HepG2 (cell line): ENCODE measurements around the gene MSRB3. TPM values are rescaled to one million over a fixed set of nuclear protein-coding genes. Genes with fewer than 3 reads are reported as not detected.

Experiments
- ATAC-seq: fragments of 200-7000 bp; cut with Tn5 transposase; 3 replicates; pipeline ENCODE4 v1.9.1; 2020; ENCODE audit warnings: mild to moderate bottlenecking, moderate library complexity
- BruUV-seq: library from RNA; stranded (reverse); fragments of 400-500 nt; replicated peaks from 2 replicates; lab custom pipeline; 2021; lab: Mats Ljungman, UMichigan
- CTCF ChIA-PET: fragments of 300-600 bp; formaldehyde crosslinking; extraction: SDS; loops from one replicate; lab custom pipeline; 2021; ENCODE audit warnings: low total read pairs, inconsistent platforms, low intra/inter-chr PET ratio; lab: Yijun Ruan, JAX
- POLR2A ChIA-PET: fragments of 350-600 bp; sonication (Branson Sonifier 250); formaldehyde crosslinking; loops from one replicate; lab custom pipeline; 2020; ENCODE audit warnings: antibody characterized with exemption, inconsistent platforms; lab: Yijun Ruan, JAX
- DNase-seq: peaks from one replicate; pipeline ENCODE4 v3.0.0-alpha.2; 2015; ENCODE audit warnings: low spot score
- FAIRE-seq: peaks from 3 replicates; lab custom pipeline; 2011; peaks lifted over from hg19 to GRCh38; lab: Jason Lieb, UNC
- H2AFZ ChIP-seq: one replicate; pipeline ENCODE4 v1.6.1; 2011; ENCODE audit warnings: low read length, inconsistent platforms
- H3K27ac ChIP-seq: fragments of 300-600 bp; 3 replicates; pipeline ENCODE4 v1.8.0; 2011; ENCODE audit warnings: mixed run types, mild to moderate bottlenecking, mixed read lengths, low read length, inconsistent platforms; ENCODE audit not compliant: insufficient read depth; ENCODE audit errors: extremely low read length
- H3K27me3 ChIP-seq, 2 experiments: fragments of 200-600 bp in 1 of 2; 2 replicates in 1 of 2; 3 replicates in 1 of 2; pipeline versions ENCODE4 v1.6.0 to v1.8.0; 2011; ENCODE audit warnings: low read length in 2 of 2, mild to moderate bottlenecking in 2 of 2, moderate library complexity in 2 of 2, inconsistent platforms in 1 of 2; ENCODE audit not compliant: insufficient read depth in 2 of 2, control insufficient read depth in 1 of 2
- H3K36me3 ChIP-seq, 2 experiments: fragments of 200-600 bp in 1 of 2; replicated peaks in 1 of 2; 2 replicates in 1 of 2; 3 replicates in 1 of 2; pipeline versions ENCODE4 v1.5.1 to v1.8.0; 2011; ENCODE audit warnings: low read length in 2 of 2, inconsistent platforms in 1 of 2; ENCODE audit not compliant: insufficient read depth in 2 of 2, control insufficient read depth in 1 of 2
- H3K4me1 ChIP-seq: 2 replicates; pipeline ENCODE4 v1.5.1; 2012; ENCODE audit warnings: low read length, inconsistent platforms; ENCODE audit not compliant: insufficient read depth
- H3K4me2 ChIP-seq: 2 replicates; pipeline ENCODE4 v1.6.0; 2011; ENCODE audit warnings: low read depth, low read length, inconsistent platforms
- H3K4me3 ChIP-seq, 3 experiments: fragments of 200-600 bp in 1 of 3; sonication (generic), shearing (Covaris generic) in 1 of 3; replicated peaks in 1 of 3; 2 replicates each; pipeline ENCODE4 v1.5.1; 2011 to 2016; ENCODE audit warnings: low read length in 3 of 3, inconsistent platforms in 2 of 3, low read depth in 2 of 3, mild to moderate bottlenecking in 2 of 3, control low read depth in 1 of 3, mixed read lengths in 1 of 3; ENCODE audit not compliant: insufficient read depth in 1 of 3
- H3K79me2 ChIP-seq: one replicate; pipeline ENCODE4 v1.6.1; 2011; ENCODE audit warnings: low read length, inconsistent platforms; ENCODE audit not compliant: insufficient read depth
- H3K9ac ChIP-seq: 2 replicates; pipeline ENCODE4 v1.6.0; 2011; ENCODE audit warnings: mild to moderate bottlenecking, low read depth, low read length, inconsistent platforms; ENCODE audit not compliant: insufficient read depth
- H3K9me3 ChIP-seq: 2 replicates; pipeline ENCODE4 v1.5.1; 2012; ENCODE audit warnings: mild to moderate bottlenecking, low read length
- H4K20me1 ChIP-seq: 2 replicates; pipeline ENCODE4 v1.6.0; 2011; ENCODE audit warnings: inconsistent platforms, mild to moderate bottlenecking, low read length, moderate library complexity; ENCODE audit not compliant: insufficient read depth
- MAF1 ChIP-seq: sonication (generic); formaldehyde crosslinking; IDR thresholded peaks from 2 replicates; pipeline ENCODE4 v1.5.0; 2020; ENCODE audit warnings: missing genetic modification reagents, borderline replicate concordance
- MAFF ChIP-seq: IDR thresholded peaks from 2 replicates; pipeline ENCODE4 v1.6.1; 2011; ENCODE audit warnings: low read depth, low read length, improper control_type of control experiment
- MAFK ChIP-seq, 2 experiments: IDR thresholded peaks in 1 of 2; conservative IDR thresholded peaks in 1 of 2; 2 replicates each; pipeline ENCODE4 v1.6.1; 2011; ENCODE audit warnings: improper control_type of control experiment in 2 of 2, low read length in 2 of 2
- ZFP82 ChIP-seq: sonication (generic); formaldehyde crosslinking; IDR thresholded peaks from 2 replicates; pipeline ENCODE4 v1.5.1; 2020; ENCODE audit warnings: mild to moderate bottlenecking, missing genetic modification reagents, borderline replicate concordance
- ZNF234 ChIP-seq: sonication (generic); formaldehyde crosslinking; conservative IDR thresholded peaks from 2 replicates; pipeline ENCODE4 v1.5.1; 2020; ENCODE audit warnings: mild to moderate bottlenecking, missing genetic modification reagents
- ZNF589 ChIP-seq: sonication (generic); formaldehyde crosslinking; conservative IDR thresholded peaks from 2 replicates; pipeline ENCODE4 v1.8.0; 2022; ENCODE audit warnings: mild to moderate bottlenecking, moderate library complexity, missing genetic modification reagents
- WGBS: methylation state at CpG from one replicate; pipeline ENCODE4 v1.1.6; 2017; ENCODE audit warnings: low lambda C conversion rate; 5-methylcytosine and 5-hydroxymethylcytosine counted together
- in situ Hi-C: cut with HindIII; loops from 2 replicates; pipeline ENCODE4 v1.10.0; 2017; ENCODE audit warnings: low pct_unique_long_range_greater_than_20kb; ENCODE audit not compliant: extremely low pct_ligation_motif_present
- intact Hi-C: fragments of 100-400 bp; cut with micrococcal nuclease; formaldehyde crosslinking; loops from one replicate; pipeline ENCODE4 v1.10.0; 2022; ENCODE audit not compliant: unreplicated experiment
- polyA plus RNA-seq, 8 experiments: library from polyadenylated mRNA; depleted of rRNA in 3 of 8; stranded (reverse) in 7 of 8; unstranded in 1 of 8; fragments of >200 nt; fragmentation: Illumina TruSeq in 4 of 8; extraction: Trizol in 4 of 8; gene quantifications; 2 replicates each; pipeline versions ENCODE4 v1.2.1 to v1.2.3, GENCODE V29; 2011 to 2016; ENCODE audit warnings: low read depth in 4 of 8, missing spikeins in 1 of 8, mixed read lengths in 1 of 8; ENCODE audit not compliant: insufficient read depth in 1 of 8
- total RNA-seq, 5 experiments: library from RNA; depleted of rRNA; stranded (reverse); fragments of >200 nt; fragmentation: Illumina TruSeq; extraction: Trizol; gene quantifications; 2 replicates each; pipeline ENCODE4 v1.2.3, GENCODE V29; 2016; ENCODE audit warnings: low read depth in 1 of 5
- TF ChIP-seq, protein P1 (sequence below): sonication (generic); formaldehyde crosslinking; conservative IDR thresholded peaks from 2 replicates; pipeline ENCODE4 v1.8.0; 2022; ENCODE audit warnings: missing genetic modification reagents
- TF ChIP-seq, protein P2 (sequence below): sonication (generic); formaldehyde crosslinking; IDR thresholded peaks from 2 replicates; pipeline ENCODE4 v1.4.0; 2020; ENCODE audit warnings: mild to moderate bottlenecking, missing genetic modification reagents, borderline replicate concordance

Gene MSRB3
- total and polyA plus RNA-seq, 2 of the 13 experiments (the other 11 are each of a cell fraction or from before 2014, with no cell fraction given) = 1.5 to 1.9 TPM

DNA sequence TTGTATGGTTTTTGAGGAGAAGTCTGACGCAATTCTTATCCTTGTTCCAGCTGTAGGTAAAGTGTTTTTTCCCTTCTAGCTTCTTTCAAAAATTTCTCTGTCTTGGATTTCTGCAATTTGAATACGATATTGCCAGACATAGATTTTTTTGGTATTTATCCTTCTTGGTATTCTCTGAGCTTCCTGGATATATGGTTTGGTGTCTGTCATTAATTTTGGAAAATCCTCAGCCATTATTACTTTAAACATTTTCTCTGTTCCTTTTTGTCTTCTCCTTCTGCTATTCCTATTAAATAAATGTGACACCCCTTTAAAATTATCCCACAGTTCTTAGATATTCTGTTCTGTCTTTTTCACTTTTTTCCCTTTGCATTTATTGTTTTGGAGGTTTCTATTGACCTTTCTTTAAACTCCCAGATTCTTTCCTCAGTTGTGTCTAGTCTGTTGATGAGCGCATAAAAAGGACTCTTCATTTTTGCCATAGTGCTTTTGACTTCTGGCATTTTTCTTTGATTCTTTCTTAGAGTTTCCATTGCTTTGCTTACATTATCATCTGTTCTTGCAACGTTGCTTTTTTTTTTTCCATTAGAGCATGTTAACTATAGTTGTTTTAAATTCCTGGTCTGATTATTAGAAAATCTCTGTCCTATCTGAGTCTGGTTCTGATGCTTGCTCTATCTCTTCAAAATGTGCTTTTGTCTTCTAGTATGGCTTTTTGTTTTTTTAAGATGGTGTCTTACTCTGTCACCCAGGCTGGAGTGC is 129.1 kb downstream of the MSRB3 start:
- no peak for DNase-seq
- Histone ChIP-seq H3K9me3 (no peaks in the 10 kb centered on the region), H3K9ac (no peak overlapping the region), H3K4me2 (no peak overlapping the region), H4K20me1 (no peaks in the 10 kb centered on the region), H3K27me3 (no peaks in the 10 kb centered on the region), H3K36me3 (no peaks in the 10 kb centered on the region), H3K79me2 (no peaks in the 10 kb centered on the region)
- intact Hi-C loops = no loop called here
- CTCF ChIA-PET = no interaction called here
- TF ChIP-seq, protein P1, sequence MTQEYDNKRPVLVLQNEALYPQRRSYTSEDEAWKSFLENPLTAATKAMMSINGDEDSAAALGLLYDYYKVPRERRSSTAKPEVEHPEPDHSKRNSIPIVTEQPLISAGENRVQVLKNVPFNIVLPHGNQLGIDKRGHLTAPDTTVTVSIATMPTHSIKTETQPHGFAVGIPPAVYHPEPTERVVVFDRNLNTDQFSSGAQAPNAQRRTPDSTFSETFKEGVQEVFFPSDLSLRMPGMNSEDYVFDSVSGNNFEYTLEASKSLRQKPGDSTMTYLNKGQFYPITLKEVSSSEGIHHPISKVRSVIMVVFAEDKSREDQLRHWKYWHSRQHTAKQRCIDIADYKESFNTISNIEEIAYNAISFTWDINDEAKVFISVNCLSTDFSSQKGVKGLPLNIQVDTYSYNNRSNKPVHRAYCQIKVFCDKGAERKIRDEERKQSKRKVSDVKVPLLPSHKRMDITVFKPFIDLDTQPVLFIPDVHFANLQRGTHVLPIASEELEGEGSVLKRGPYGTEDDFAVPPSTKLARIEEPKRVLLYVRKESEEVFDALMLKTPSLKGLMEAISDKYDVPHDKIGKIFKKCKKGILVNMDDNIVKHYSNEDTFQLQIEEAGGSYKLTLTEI (CRISPR knock-in tag) = no peak
- TF ChIP-seq ZFP82 (CRISPR knock-in tag) (no peak), ZNF234 (CRISPR knock-in tag) (no peak), MAF1 (CRISPR knock-in tag) (no peak), ZNF589 (CRISPR knock-in tag) (no peak), MAFF (peak; percentile 54), MAFK (conservative IDR thresholded peaks at IDR 0.05 in 1 of 2, IDR thresholded peaks at IDR 0.05 in 1 of 2; ENCODE audit: low read length in 2 of 2) (peak in 1 of 2 experiments; percentile 51; a peak in 1 of 4 replicates)
- TF ChIP-seq, protein P2, sequence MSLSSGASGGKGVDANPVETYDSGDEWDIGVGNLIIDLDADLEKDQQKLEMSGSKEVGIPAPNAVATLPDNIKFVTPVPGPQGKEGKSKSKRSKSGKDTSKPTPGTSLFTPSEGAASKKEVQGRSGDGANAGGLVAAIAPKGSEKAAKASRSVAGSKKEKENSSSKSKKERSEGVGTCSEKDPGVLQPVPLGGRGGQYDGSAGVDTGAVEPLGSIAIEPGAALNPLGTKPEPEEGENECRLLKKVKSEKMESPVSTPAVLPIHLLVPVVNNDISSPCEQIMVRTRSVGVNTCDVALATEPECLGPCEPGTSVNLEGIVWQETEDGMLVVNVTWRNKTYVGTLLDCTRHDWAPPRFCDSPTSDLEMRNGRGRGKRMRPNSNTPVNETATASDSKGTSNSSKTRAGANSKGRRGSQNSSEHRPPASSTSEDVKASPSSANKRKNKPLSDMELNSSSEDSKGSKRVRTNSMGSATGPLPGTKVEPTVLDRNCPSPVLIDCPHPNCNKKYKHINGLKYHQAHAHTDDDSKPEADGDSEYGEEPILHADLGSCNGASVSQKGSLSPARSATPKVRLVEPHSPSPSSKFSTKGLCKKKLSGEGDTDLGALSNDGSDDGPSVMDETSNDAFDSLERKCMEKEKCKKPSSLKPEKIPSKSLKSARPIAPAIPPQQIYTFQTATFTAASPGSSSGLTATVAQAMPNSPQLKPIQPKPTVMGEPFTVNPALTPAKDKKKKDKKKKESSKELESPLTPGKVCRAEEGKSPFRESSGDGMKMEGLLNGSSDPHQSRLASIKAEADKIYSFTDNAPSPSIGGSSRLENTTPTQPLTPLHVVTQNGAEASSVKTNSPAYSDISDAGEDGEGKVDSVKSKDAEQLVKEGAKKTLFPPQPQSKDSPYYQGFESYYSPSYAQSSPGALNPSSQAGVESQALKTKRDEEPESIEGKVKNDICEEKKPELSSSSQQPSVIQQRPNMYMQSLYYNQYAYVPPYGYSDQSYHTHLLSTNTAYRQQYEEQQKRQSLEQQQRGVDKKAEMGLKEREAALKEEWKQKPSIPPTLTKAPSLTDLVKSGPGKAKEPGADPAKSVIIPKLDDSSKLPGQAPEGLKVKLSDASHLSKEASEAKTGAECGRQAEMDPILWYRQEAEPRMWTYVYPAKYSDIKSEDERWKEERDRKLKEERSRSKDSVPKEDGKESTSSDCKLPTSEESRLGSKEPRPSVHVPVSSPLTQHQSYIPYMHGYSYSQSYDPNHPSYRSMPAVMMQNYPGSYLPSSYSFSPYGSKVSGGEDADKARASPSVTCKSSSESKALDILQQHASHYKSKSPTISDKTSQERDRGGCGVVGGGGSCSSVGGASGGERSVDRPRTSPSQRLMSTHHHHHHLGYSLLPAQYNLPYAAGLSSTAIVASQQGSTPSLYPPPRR (CRISPR knock-in tag) = no peak
- TF ChIP-seq, all 625 proteins: peak for 2
- ATAC-seq (no peak), FAIRE-seq (no peak)
- POLR2A ChIA-PET = no interaction called here
- H3K27ac ChIP-seq = no peak overlapping the region
- H3K4me3 ChIP-seq = no peak overlapping the region
- H2AFZ ChIP-seq = no peak overlapping the region
- BruUV-seq = no TSS peak
- in situ Hi-C loops = no loop called here
- 55% methylated on average over 4 of the region's 4 CpGs for WGBS
- no peaks in the 10 kb centered on the region for H3K4me1 ChIP-seq
